Measurements from ENCODE around the gene PFKM. TPM values are rescaled to one million over a fixed set of nuclear protein-coding genes. Genes with fewer than 3 reads are reported as not detected.

Gene PFKM
- total and polyA plus RNA-seq, 2 donors (not counting 3 experiments of a cell fraction or from before 2014, with no cell fraction given), result 53.4 to 74.4 TPM

GRCh38 chr12:48074266-48074665 lies 44.9 kb upstream of the PFKM start:
- Histone ChIP-seq H3K27ac (ENCODE audit: insufficient read depth, low read depth, low read length) (no peak overlapping the region), H3K27me3 (ENCODE audit: control insufficient read depth in 2 of 2, insufficient read depth in 2 of 2, low read length in 2 of 2) (no peaks in the 10 kb centered on the region), H3K9me1 (replicated peaks; ENCODE audit: control insufficient read depth, extremely low read depth, insufficient read depth, low read length) (no peaks in the 10 kb centered on the region), H3K4me2 (ENCODE audit: insufficient read depth, low read length) (no peak overlapping the region), H2AFZ (ENCODE audit: low read depth, low read length) (no peak overlapping the region), H4K20me1 (replicated peaks; ENCODE audit: control insufficient read depth, extremely low read depth, insufficient read depth, low read length) (no peaks in the 10 kb centered on the region), H3K4me1 (ENCODE audit: control insufficient read depth, extremely low read depth, insufficient read depth, low read length) (no peaks in the 10 kb centered on the region), H3K9me3 (replicated peaks; ENCODE audit: control insufficient read depth, insufficient read depth, low read length) (no peaks in the 10 kb centered on the region), H3K9ac (replicated peaks; ENCODE audit: extremely low read depth, insufficient read depth, low read length) (no peak overlapping the region), H3K36me3 (ENCODE audit: control insufficient read depth in 2 of 2, extremely low read depth in 1 of 2, insufficient read depth in 2 of 2, low read length in 2 of 2) (peaks cover 2 to 3% of the 10 kb centered on the region in 2 experiments), H3K4me3 (replicated peaks in 1 of 3; ENCODE audit: insufficient read depth in 1 of 3, low read depth in 1 of 3, low read length in 3 of 3) (no peak overlapping the region), H3K79me2 (ENCODE audit: control insufficient read depth, insufficient read depth, low read length) (no peaks in the 10 kb centered on the region)
- no peak for FAIRE-seq
- BruUV-seq (replicated peaks), result no TSS peak
- dilution Hi-C loops (cut with MboI; ENCODE audit: extremely low pct_ligation_motif_present, low sequenced_read_pairs) (no loop called here), intact Hi-C loops (cut with micrococcal nuclease) (no loop called here)
- ChIA-PET POLR2A (interaction anchor here (0.7 kb wide), 1 partner anchor 25 kb away, joined by 4 read pairs; no protein-coding TSS in a partner anchor), CTCF (interaction anchor here (1.6 to 1.8 kb wide), 2 partner anchors 10 to 12 kb away, joined by 4 to 7 read pairs; no protein-coding TSS in a partner anchor)
- TF ChIP-seq, protein P1, sequence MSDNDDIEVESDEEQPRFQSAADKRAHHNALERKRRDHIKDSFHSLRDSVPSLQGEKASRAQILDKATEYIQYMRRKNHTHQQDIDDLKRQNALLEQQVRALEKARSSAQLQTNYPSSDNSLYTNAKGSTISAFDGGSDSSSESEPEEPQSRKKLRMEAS (IDR thresholded peaks at IDR 0.05; ENCODE audit: insufficient read depth, insufficient read length), result no peak
- TF ChIP-seq FOS (IDR thresholded peaks at IDR 0.05; ENCODE audit: borderline replicate concordance, insufficient read depth, low read length) (no peak), POLR2A (IDR thresholded peaks at IDR 0.05; ENCODE audit: low read depth, low read length) (no peak), EZH2 (IDR thresholded peaks at IDR 0.05; ENCODE audit: borderline replicate concordance, low read depth, low read length, severe bottlenecking) (no peak), JUN (IDR thresholded peaks at IDR 0.05; ENCODE audit: borderline replicate concordance, insufficient read depth, insufficient read length, low read depth) (no peak), POLR2AphosphoS5 (IDR thresholded peaks at IDR 0.05; ENCODE audit: insufficient read depth, low read depth, low read length) (no peak), GATA2 (IDR thresholded peaks at IDR 0.05; ENCODE audit: insufficient read depth, insufficient read length, low read depth, low read length) (no peak), MYC (IDR thresholded peaks at IDR 0.05; ENCODE audit: low read depth, low read length) (no peak), CTCF (IDR thresholded peaks at IDR 0.05; ENCODE audit: extremely low read depth in 1 of 2, insufficient read depth in 1 of 2, low read depth in 1 of 2, low read length in 2 of 2) (no peak)
- no peak for DNase-seq (ENCODE audit: low read depth, low spot score)
